Measurements from ENCODE around the gene TEKT1.

GRCh38 chr17:6756425-6757031 is 75.0 kb downstream of the TEKT1 start:
- TF ChIP-seq CTCF (IDR thresholded peaks at IDR 0.05; ENCODE audit: low read depth, low read length, poor library complexity, severe bottlenecking) (no peak), EZH2phosphoT487 (IDR thresholded peaks at IDR 0.05; ENCODE audit: borderline replicate concordance, low read length) (no peak)
